H1 (cell line): ENCODE results near the gene PRAMEF14. TPM values are rescaled to one million over a fixed set of nuclear protein-coding genes. Genes with fewer than 3 reads are reported as not detected.
"Not testable (repeated sequence)": the region's sequence is repeated elsewhere in the genome, so short reads cannot be mapped to it uniquely, and the experiment has no call there.

Experiments used
- CTCF ChIA-PET: fragments of 300-600 bp; sonication (Branson Sonifier 250); formaldehyde crosslinking; loops from one replicate; lab custom pipeline; 2021; ENCODE audit not compliant: partially characterized antibody; lab: Charles Lee
- POLR2A ChIA-PET: fragments of 300-600 bp; sonication (Branson Sonifier 250); formaldehyde crosslinking; loops from one replicate; lab custom pipeline; 2021; ENCODE audit warnings: inconsistent platforms; ENCODE audit not compliant: partially characterized antibody; lab: Charles Lee
- DNase-seq, 2 experiments: peaks; one replicate each; pipeline versions ENCODE4 v3.0.0 to v3.0.0-alpha.2; 2010 to 2022; ENCODE audit warnings: low spot score in 2 of 2, low read depth in 1 of 2, mixed read lengths in 1 of 2
- FAIRE-seq: peaks from 2 replicates; lab custom pipeline; 2011; peaks lifted over from hg19 to GRCh38; lab: Jason Lieb, UNC
- H2AFZ ChIP-seq: 2 replicates; pipeline ENCODE4 v1.8.1; 2012; ENCODE audit warnings: low read length, inconsistent platforms
- H2AK5ac ChIP-seq: 2 replicates; pipeline ENCODE4 v1.6.1; 2013; ENCODE audit warnings: low read depth, low read length
- H2BK120ac ChIP-seq: replicated peaks from 2 replicates; pipeline ENCODE3; 2013; ENCODE audit warnings: low read depth, low read length, inconsistent platforms
- H2BK12ac ChIP-seq: 2 replicates; pipeline ENCODE4 v1.6.1; 2013; ENCODE audit warnings: low read depth, low read length
- H2BK15ac ChIP-seq: 2 replicates; pipeline ENCODE4 v1.6.1; 2013; ENCODE audit warnings: low read length
- H2BK20ac ChIP-seq: 2 replicates; pipeline ENCODE4 v1.6.1; 2013; ENCODE audit warnings: low read length
- H2BK5ac ChIP-seq: 2 replicates; pipeline ENCODE4 v1.6.1; 2013; ENCODE audit warnings: low read depth, low read length
- H3K14ac ChIP-seq: 2 replicates; pipeline ENCODE4 v1.6.1; 2013; ENCODE audit warnings: inconsistent platforms; ENCODE audit not compliant: insufficient read length
- H3K18ac ChIP-seq: 2 replicates; pipeline ENCODE4 v1.6.1; 2013; ENCODE audit warnings: low read length; ENCODE audit errors: extremely low read depth
- H3K23ac ChIP-seq: 2 replicates; pipeline ENCODE4 v1.6.1; 2013; ENCODE audit warnings: inconsistent platforms; ENCODE audit not compliant: insufficient read length
- H3K23me2 ChIP-seq: 2 replicates; pipeline ENCODE4 v1.6.1; 2013; ENCODE audit warnings: low read depth, low read length
- H3K27ac ChIP-seq: 2 replicates; pipeline ENCODE4 v1.6.1; 2011; ENCODE audit warnings: low read depth, low read length, inconsistent platforms
- H3K27me3 ChIP-seq, 4 experiments: replicated peaks in 1 of 4; 1 replicate in 1 of 4; 2 replicates in 3 of 4; pipeline versions ENCODE4 v1.6.1 to v1.8.1; 2011 to 2013; ENCODE audit warnings: low read length in 3 of 4, mild to moderate bottlenecking in 3 of 4, inconsistent platforms in 2 of 4, mixed read lengths in 2 of 4, moderate library complexity in 1 of 4; ENCODE audit not compliant: control insufficient read depth in 3 of 4, insufficient read depth in 3 of 4; ENCODE audit errors: extremely low read depth in 1 of 4
- H3K36me3 ChIP-seq, 4 experiments: 2 replicates each; pipeline versions ENCODE4 v1.6.1 to v1.8.1; 2011 to 2013; ENCODE audit warnings: mild to moderate bottlenecking in 4 of 4, low read length in 3 of 4, moderate library complexity in 2 of 4, control low read depth in 1 of 4, inconsistent platforms in 1 of 4; ENCODE audit not compliant: insufficient read depth in 4 of 4, control insufficient read depth in 2 of 4
- H3K4ac ChIP-seq: replicated peaks from 2 replicates; pipeline ENCODE3; 2013; ENCODE audit warnings: low read length, low read depth, mixed read lengths, inconsistent platforms; ENCODE audit not compliant: insufficient read length
- H3K4me1 ChIP-seq, 4 experiments: replicated peaks in 1 of 4; 1 replicate in 1 of 4; 2 replicates in 3 of 4; pipeline versions ENCODE4 v1.6.1 to v1.8.1; 2011 to 2013; ENCODE audit warnings: low read length in 3 of 4, inconsistent platforms in 2 of 4, mixed read lengths in 1 of 4; ENCODE audit not compliant: insufficient read depth in 4 of 4, control insufficient read depth in 3 of 4
- H3K4me2 ChIP-seq, 2 experiments: 2 replicates each; pipeline versions ENCODE4 v1.6.1 to v1.8.1; 2011 to 2013; ENCODE audit warnings: low read depth in 2 of 2, low read length in 2 of 2, control low read depth in 1 of 2, inconsistent platforms in 1 of 2, mild to moderate bottlenecking in 1 of 2; ENCODE audit not compliant: insufficient read depth in 1 of 2
- H3K4me3 ChIP-seq, 4 experiments: fragments of 200-600, 300-600 bp in 1 of 4; sonication (generic), shearing (Covaris generic), sonication (Bioruptor Twin) in 1 of 4; 2 replicates each; pipeline versions ENCODE4 v1.5.1 to v1.8.1; 2011 to 2016; ENCODE audit warnings: low read length in 4 of 4, low read depth in 3 of 4, control low read depth in 2 of 4, inconsistent platforms in 2 of 4, mild to moderate bottlenecking in 2 of 4, mixed read lengths in 1 of 4, moderate library complexity in 1 of 4; ENCODE audit not compliant: insufficient read depth in 2 of 4; ENCODE audit errors: extremely low read depth in 1 of 4
- H3K56ac ChIP-seq: replicated peaks from 2 replicates; pipeline ENCODE3; 2013; ENCODE audit warnings: low read depth, mild to moderate bottlenecking, mixed read lengths, low read length, inconsistent platforms; ENCODE audit not compliant: insufficient read length
- H3K79me1 ChIP-seq: 2 replicates; pipeline ENCODE4 v1.6.1; 2013; ENCODE audit warnings: low read depth, low read length, control low read depth
- H3K79me2 ChIP-seq, 2 experiments: 2 replicates each; pipeline versions ENCODE4 v1.6.1 to v1.8.1; 2012 to 2013; ENCODE audit warnings: low read length in 2 of 2, mild to moderate bottlenecking in 2 of 2, inconsistent platforms in 1 of 2; ENCODE audit not compliant: insufficient read depth in 2 of 2, control insufficient read depth in 1 of 2
- H3K9ac ChIP-seq, 4 experiments: replicated peaks in 1 of 4; 1 replicate in 1 of 4; 2 replicates in 3 of 4; pipeline versions ENCODE4 v1.6.1 to v1.8.1; 2011 to 2013; ENCODE audit warnings: low read depth in 3 of 4, low read length in 3 of 4, control low read depth in 2 of 4, mild to moderate bottlenecking in 2 of 4, moderate library complexity in 2 of 4, inconsistent platforms in 1 of 4; ENCODE audit errors: extremely low read depth in 1 of 4
- H3K9me3 ChIP-seq, 2 experiments: 2 replicates each; pipeline versions ENCODE4 v1.6.1 to v1.8.1; 2012 to 2013; ENCODE audit warnings: mild to moderate bottlenecking in 2 of 2, moderate library complexity in 2 of 2, control low read depth in 1 of 2, inconsistent platforms in 1 of 2, low read depth in 1 of 2, low read length in 1 of 2, mixed read lengths in 1 of 2; ENCODE audit not compliant: insufficient read depth in 2 of 2
- H4K20me1 ChIP-seq, 2 experiments: replicated peaks in 1 of 2; 2 replicates each; pipeline versions ENCODE3 to v1.8.1; 2011 to 2013; ENCODE audit warnings: inconsistent platforms in 2 of 2, low read length in 2 of 2, mild to moderate bottlenecking in 1 of 2; ENCODE audit not compliant: insufficient read depth in 2 of 2, control insufficient read depth in 1 of 2
- H4K5ac ChIP-seq: 2 replicates; pipeline ENCODE4 v1.6.1; 2013; ENCODE audit warnings: low read length, low read depth, mixed read lengths, inconsistent platforms; ENCODE audit not compliant: insufficient read length
- H4K8ac ChIP-seq: 2 replicates; pipeline ENCODE4 v1.8.0; 2013; ENCODE audit warnings: mild to moderate bottlenecking, moderate library complexity, low read length, inconsistent platforms; ENCODE audit not compliant: insufficient read depth; ENCODE audit errors: extremely low read depth
- H4K91ac ChIP-seq: replicated peaks from 2 replicates; pipeline ENCODE3; 2013; ENCODE audit warnings: low read length, mixed read lengths, inconsistent platforms; ENCODE audit not compliant: insufficient read length
- WGBS, 2 experiments: shearing (Covaris generic) in 1 of 2; methylation state at CpG; one replicate each; pipeline versions ENCODE4 v1.1.6 to v1.1.7; 2013 to 2015; ENCODE audit warnings: low lambda C conversion rate in 2 of 2, mixed read lengths in 2 of 2, inconsistent platforms in 1 of 2, low coverage in 1 of 2, missing lambda C conversion rate in 1 of 2; ENCODE audit not compliant: insufficient replicate concordance in 2 of 2, insufficient coverage in 1 of 2, insufficient read length in 1 of 2; ENCODE audit errors: extremely low coverage in 1 of 2, missing lambda C conversion rate in 1 of 2; 5-methylcytosine and 5-hydroxymethylcytosine counted together
- polyA plus RNA-seq, 7 experiments: library from polyadenylated mRNA; depleted of rRNA in 3 of 7; stranded (reverse) in 5 of 7; unstranded in 2 of 7; fragments of >200 nt in 5 of 7; fragments of 200-250 nt in 2 of 7; gene quantifications; 1 replicate in 5 of 7; 2 replicates in 1 of 7; 4 replicates in 1 of 7; pipeline versions ENCODE4 v1.2.1 to v1.2.3, GENCODE V29; 2011 to 2013; ENCODE audit warnings: missing spikeins in 2 of 7, mixed read lengths in 2 of 7
- total RNA-seq: library from RNA; stranded (reverse); fragmentation: NEBNext Ultra II Directional; extraction: Animal tissue kit (Norgen Biotek cat#: 25700); gene quantifications from 2 replicates; pipeline ENCODE4 v1.2.1, GENCODE V29; 2021

Gene PRAMEF14
- total and polyA plus RNA-seq, 2 of the 8 experiments (the other 6 are each of a cell fraction or from before 2014, with no cell fraction given), result not detected

GRCh38 chr1:13380380-13380779 is 33.4 kb upstream of the PRAMEF14 start:
- H3K23ac ChIP-seq, H3K56ac ChIP-seq, H2AFZ ChIP-seq, H3K4me3 ChIP-seq, H3K27me3 ChIP-seq, H3K9ac ChIP-seq, CTCF ChIA-PET, H3K79me1 ChIP-seq, H2BK120ac ChIP-seq, H3K18ac ChIP-seq, H3K4me2 ChIP-seq, H4K20me1 ChIP-seq, H3K4me1 ChIP-seq, H2BK20ac ChIP-seq, H3K4ac ChIP-seq, H3K27ac ChIP-seq, H3K23me2 ChIP-seq, POLR2A ChIA-PET, H4K8ac ChIP-seq, H2BK15ac ChIP-seq, H3K14ac ChIP-seq, H2AK5ac ChIP-seq, H3K79me2 ChIP-seq, H2BK5ac ChIP-seq, H2BK12ac ChIP-seq, DNase-seq, H4K5ac ChIP-seq, H3K36me3 ChIP-seq, H4K91ac ChIP-seq, FAIRE-seq: not testable (repeated sequence)
- H3K9me3 ChIP-seq, result peaks cover 12 to 31% of the 10 kb centered on the region in 2 experiments; a peak in 2 of 4 replicates
- 84% methylated on average over 3 of the region's 3 CpGs; no CpG with 5 or more reads in 1 of the 2 experiments for WGBS, 2 experiments

- CTCF ChIA-PET, H3K79me2 ChIP-seq, H3K18ac ChIP-seq: not testable (repeated sequence)
These were observed 32.0 kb upstream of the PRAMEF14 start for GRCh38 chr1:13378983-13379382.

More at GRCh38 chr1:13378983-13379382, 32.0 kb upstream of the PRAMEF14 start:
- H2BK120ac ChIP-seq, H2AK5ac ChIP-seq, H4K8ac ChIP-seq, POLR2A ChIA-PET, H2BK20ac ChIP-seq, H2BK5ac ChIP-seq, H2BK15ac ChIP-seq, H4K5ac ChIP-seq, H3K14ac ChIP-seq, H3K79me1 ChIP-seq, H3K23me2 ChIP-seq, H4K20me1 ChIP-seq, H2BK12ac ChIP-seq, H3K56ac ChIP-seq, H3K36me3 ChIP-seq, DNase-seq, H3K4ac ChIP-seq, H3K4me2 ChIP-seq, H3K4me1 ChIP-seq, H4K91ac ChIP-seq, FAIRE-seq, H3K9ac ChIP-seq, H3K27ac ChIP-seq, H3K23ac ChIP-seq, H3K27me3 ChIP-seq, H3K4me3 ChIP-seq, H2AFZ ChIP-seq: not testable (repeated sequence)
- peaks cover 21 to 41% of the 10 kb centered on the region in 2 experiments for H3K9me3 ChIP-seq
- 80% methylated on average over 3 of the region's 3 CpGs; no CpG with 5 or more reads in 1 of the 2 experiments for WGBS, 2 experiments
